Trophoblast cell (in vitro differentiated cells and primary cell): Measurements from ENCODE around the gene CFAP46.
A peak's percentile ranks its signal among the peaks of the same experiment; 100 is the strongest.

Source experiments
- DNase-seq, 2 donors: peaks; one replicate each; pipeline ENCODE4 v3.0.0-alpha.2; 2016
- H2AFZ ChIP-seq: 2 replicates; pipeline ENCODE4 v1.6.1; 2013; ENCODE audit warnings: low read length, moderate library complexity, mild to moderate bottlenecking; ENCODE audit not compliant: insufficient read depth, poor library complexity
- H2AK5ac ChIP-seq: 2 replicates; pipeline ENCODE4 v1.6.1; 2013; ENCODE audit warnings: mild to moderate bottlenecking, low read length
- H2BK120ac ChIP-seq: 2 replicates; pipeline ENCODE4 v1.6.1; 2013; ENCODE audit warnings: low read length, mild to moderate bottlenecking, moderate library complexity; ENCODE audit not compliant: insufficient read depth, poor library complexity
- H2BK12ac ChIP-seq: 2 replicates; pipeline ENCODE4 v1.6.1; 2013; ENCODE audit warnings: mild to moderate bottlenecking, low read length, moderate library complexity
- H2BK5ac ChIP-seq: 2 replicates; pipeline ENCODE4 v1.6.1; 2013; ENCODE audit warnings: low read length, low read depth, moderate library complexity, mild to moderate bottlenecking; ENCODE audit not compliant: poor library complexity
- H3K14ac ChIP-seq: 2 replicates; pipeline ENCODE4 v1.6.1; 2013; ENCODE audit warnings: mild to moderate bottlenecking, low read length
- H3K18ac ChIP-seq: 2 replicates; pipeline ENCODE4 v1.6.1; 2013; ENCODE audit warnings: mild to moderate bottlenecking, low read length
- H3K23ac ChIP-seq: 2 replicates; pipeline ENCODE4 v1.6.1; 2013; ENCODE audit warnings: low read length
- H3K27ac ChIP-seq: 2 replicates; pipeline ENCODE4 v1.5.1; 2013; ENCODE audit warnings: low read depth, mild to moderate bottlenecking, inconsistent platforms, low read length, moderate library complexity
- H3K27me3 ChIP-seq: 2 replicates; pipeline ENCODE4 v1.6.1; 2013; ENCODE audit warnings: inconsistent platforms, mild to moderate bottlenecking, low read length, moderate library complexity; ENCODE audit not compliant: insufficient read depth
- H3K36me3 ChIP-seq, 2 experiments: 1 replicate in 1 of 2; 2 replicates in 1 of 2; pipeline ENCODE4 v1.6.1; 2013; ENCODE audit warnings: low read length in 2 of 2, mild to moderate bottlenecking in 2 of 2, moderate library complexity in 1 of 2; ENCODE audit not compliant: insufficient read depth in 2 of 2, control insufficient read depth in 1 of 2
- H3K4ac ChIP-seq: 2 replicates; pipeline ENCODE4 v1.6.1; 2013; ENCODE audit warnings: low read depth, mild to moderate bottlenecking, low read length, moderate library complexity
- H3K4me1 ChIP-seq, 2 experiments: 1 replicate in 1 of 2; 2 replicates in 1 of 2; pipeline ENCODE4 v1.6.1; 2013; ENCODE audit warnings: low read length in 2 of 2, mild to moderate bottlenecking in 2 of 2, moderate library complexity in 1 of 2; ENCODE audit not compliant: insufficient read depth in 2 of 2, control insufficient read depth in 1 of 2
- H3K4me2 ChIP-seq: 2 replicates; pipeline ENCODE4 v1.6.1; 2013; ENCODE audit warnings: inconsistent platforms, mild to moderate bottlenecking, low read length, moderate library complexity
- H3K4me3 ChIP-seq: 2 replicates; pipeline ENCODE4 v1.5.1; 2013; ENCODE audit warnings: mild to moderate bottlenecking, low read depth, low read length, inconsistent platforms
- H3K79me1 ChIP-seq: one replicate; pipeline ENCODE4 v1.6.1; 2013; ENCODE audit warnings: low read length
- H3K79me2 ChIP-seq: 2 replicates; pipeline ENCODE4 v1.6.1; 2013; ENCODE audit warnings: low read length, mild to moderate bottlenecking; ENCODE audit not compliant: control insufficient read depth, insufficient read depth, poor library complexity
- H3K9ac ChIP-seq: 2 replicates; pipeline ENCODE4 v1.6.1; 2013; ENCODE audit warnings: mild to moderate bottlenecking, low read length
- H3K9me3 ChIP-seq: 2 replicates; pipeline ENCODE4 v1.6.1; 2013; ENCODE audit warnings: low read depth, mild to moderate bottlenecking, control low read depth, inconsistent platforms, low read length; ENCODE audit not compliant: insufficient read depth
- H4K12ac ChIP-seq: 2 replicates; pipeline ENCODE4 v1.6.1; 2013; ENCODE audit warnings: low read depth, mild to moderate bottlenecking, low read length, moderate library complexity
- H4K8ac ChIP-seq: 2 replicates; pipeline ENCODE4 v1.6.1; 2013; ENCODE audit warnings: low read depth, mild to moderate bottlenecking, low read length, moderate library complexity
- H4K91ac ChIP-seq: one replicate; pipeline ENCODE4 v1.6.1; 2013; ENCODE audit warnings: low read depth, mild to moderate bottlenecking, low read length, moderate library complexity
- WGBS: extraction: QIAGEN DNeasy Blood & Tissue Kit; methylation state at CpG from one replicate; pipeline ENCODE4 v1.1.7; 2013; ENCODE audit warnings: missing lambda C conversion rate; ENCODE audit not compliant: insufficient read length, insufficient coverage; ENCODE audit errors: extremely low coverage; 5-methylcytosine and 5-hydroxymethylcytosine counted together

Gene CFAP46

GRCh38 chr10:132908621-132909295, 33.6 kb downstream of the CFAP46 start:
- Histone ChIP-seq H4K8ac (no peak overlapping the region), H2AK5ac (no peak overlapping the region), H3K9ac (no peak overlapping the region), H3K79me2 (no peaks in the 10 kb centered on the region), H2BK5ac (no peak overlapping the region), H3K9me3 (peaks cover 12% of the 10 kb centered on the region), H3K14ac (no peak overlapping the region), H3K4me2 (no peak overlapping the region), H3K4me3 (no peak overlapping the region), H2BK12ac (no peak overlapping the region), H2BK120ac (no peak overlapping the region), H3K79me1 (no peaks in the 10 kb centered on the region), H3K23ac (no peak overlapping the region), H3K4me1 (peaks cover 0 to 5% of the 10 kb centered on the region in 2 experiments), H3K18ac (no peak overlapping the region), H4K91ac (no peak overlapping the region), H3K27me3 (no peaks in the 10 kb centered on the region), H3K36me3 (no peaks in the 10 kb centered on the region), H2AFZ (no peak overlapping the region), H3K4ac (no peak overlapping the region), H4K12ac (no peak overlapping the region), H3K27ac (no peak overlapping the region)
- no peak for DNase-seq
- WGBS, result no CpG with 5 or more reads among the region's 33 CpGs

- H3K4ac ChIP-seq, result no peak overlapping the region
- H3K79me2 ChIP-seq, result no peaks in the 10 kb centered on the region
- H3K9ac ChIP-seq, result no peak overlapping the region
- no peak overlapping the region for H3K18ac ChIP-seq
- no peak overlapping the region for H2AFZ ChIP-seq
- no peak overlapping the region for H4K12ac ChIP-seq
- H3K4me1 ChIP-seq, result no peaks in the 10 kb centered on the region
- no peak for DNase-seq
- no peak overlapping the region for H2BK120ac ChIP-seq
- peaks cover 8% of the 10 kb centered on the region for H3K9me3 ChIP-seq
- no peak overlapping the region for H2BK12ac ChIP-seq
- no peak overlapping the region for H3K14ac ChIP-seq
- no peaks in the 10 kb centered on the region for H3K79me1 ChIP-seq
- no peaks in the 10 kb centered on the region for H3K27me3 ChIP-seq
- no peak overlapping the region for H4K8ac ChIP-seq
- H3K4me2 ChIP-seq, result no peak overlapping the region
- no peak overlapping the region for H2AK5ac ChIP-seq
- H3K4me3 ChIP-seq, result no peak overlapping the region
- no peak overlapping the region for H2BK5ac ChIP-seq
- WGBS, result no CpG with 5 or more reads among the region's 41 CpGs
- H3K27ac ChIP-seq, result no peak overlapping the region
- no peak overlapping the region for H4K91ac ChIP-seq
- H3K36me3 ChIP-seq, result no peaks in the 10 kb centered on the region
- no peak overlapping the region for H3K23ac ChIP-seq
Measured at GRCh38 chr10:132907821-132908620, 34.3 kb downstream of the CFAP46 start.

GRCh38 chr10:132906836-132907235, 35.5 kb downstream of the CFAP46 start:
- peaks cover 4% of the 10 kb centered on the region for H3K9me3 ChIP-seq
- no peak overlapping the region for H2AFZ ChIP-seq
- H3K4ac ChIP-seq, result no peak overlapping the region
- H3K4me3 ChIP-seq, result peak overlapping the region; percentile 8
- no peaks in the 10 kb centered on the region for H3K4me1 ChIP-seq
- no peak overlapping the region for H2BK12ac ChIP-seq
- no peak overlapping the region for H4K12ac ChIP-seq
- WGBS, result no CpG with 5 or more reads among the region's 19 CpGs
- H3K27ac ChIP-seq, result no peak overlapping the region
- no peak overlapping the region for H3K14ac ChIP-seq
- no peak overlapping the region for H3K9ac ChIP-seq
- H3K23ac ChIP-seq, result no peak overlapping the region
- H4K8ac ChIP-seq, result no peak overlapping the region
- no peaks in the 10 kb centered on the region for H3K79me1 ChIP-seq
- H3K18ac ChIP-seq, result no peak overlapping the region
- no peak overlapping the region for H2AK5ac ChIP-seq
- no peak overlapping the region for H2BK5ac ChIP-seq
- no peak for DNase-seq
- no peak overlapping the region for H4K91ac ChIP-seq
- no peaks in the 10 kb centered on the region for H3K27me3 ChIP-seq
- H3K4me2 ChIP-seq, result no peak overlapping the region
- no peak overlapping the region for H2BK120ac ChIP-seq
- no peaks in the 10 kb centered on the region for H3K79me2 ChIP-seq
- H3K36me3 ChIP-seq, result no peaks in the 10 kb centered on the region

GRCh38 chr10:132906106-132906505, 36.3 kb downstream of the CFAP46 start:
- no peak for DNase-seq
- no peaks in the 10 kb centered on the region for H3K79me2 ChIP-seq
- H4K91ac ChIP-seq, result no peak overlapping the region
- H3K23ac ChIP-seq, result no peak overlapping the region
- H3K4ac ChIP-seq, result no peak overlapping the region
- no peak overlapping the region for H3K18ac ChIP-seq
- peaks cover 5% of the 10 kb centered on the region for H3K9me3 ChIP-seq
- H3K27me3 ChIP-seq, result no peaks in the 10 kb centered on the region
- no peak overlapping the region for H2BK5ac ChIP-seq
- H3K79me1 ChIP-seq, result no peaks in the 10 kb centered on the region
- WGBS, result no CpG with 5 or more reads among the region's 15 CpGs
- no peaks in the 10 kb centered on the region for H3K36me3 ChIP-seq
- H2AFZ ChIP-seq, result no peak overlapping the region
- H3K9ac ChIP-seq, result no peak overlapping the region
- H3K4me2 ChIP-seq, result no peak overlapping the region
- H3K14ac ChIP-seq, result no peak overlapping the region
- H3K4me1 ChIP-seq, result no peaks in the 10 kb centered on the region
- H4K8ac ChIP-seq, result no peak overlapping the region
- H3K4me3 ChIP-seq, result no peak overlapping the region
- no peak overlapping the region for H3K27ac ChIP-seq
- H2BK12ac ChIP-seq, result no peak overlapping the region
- no peak overlapping the region for H2AK5ac ChIP-seq
- no peak overlapping the region for H4K12ac ChIP-seq
- H2BK120ac ChIP-seq, result no peak overlapping the region
